Measurements from ENCODE around the gene SOX8.

- TF ChIP-seq, protein P1, sequence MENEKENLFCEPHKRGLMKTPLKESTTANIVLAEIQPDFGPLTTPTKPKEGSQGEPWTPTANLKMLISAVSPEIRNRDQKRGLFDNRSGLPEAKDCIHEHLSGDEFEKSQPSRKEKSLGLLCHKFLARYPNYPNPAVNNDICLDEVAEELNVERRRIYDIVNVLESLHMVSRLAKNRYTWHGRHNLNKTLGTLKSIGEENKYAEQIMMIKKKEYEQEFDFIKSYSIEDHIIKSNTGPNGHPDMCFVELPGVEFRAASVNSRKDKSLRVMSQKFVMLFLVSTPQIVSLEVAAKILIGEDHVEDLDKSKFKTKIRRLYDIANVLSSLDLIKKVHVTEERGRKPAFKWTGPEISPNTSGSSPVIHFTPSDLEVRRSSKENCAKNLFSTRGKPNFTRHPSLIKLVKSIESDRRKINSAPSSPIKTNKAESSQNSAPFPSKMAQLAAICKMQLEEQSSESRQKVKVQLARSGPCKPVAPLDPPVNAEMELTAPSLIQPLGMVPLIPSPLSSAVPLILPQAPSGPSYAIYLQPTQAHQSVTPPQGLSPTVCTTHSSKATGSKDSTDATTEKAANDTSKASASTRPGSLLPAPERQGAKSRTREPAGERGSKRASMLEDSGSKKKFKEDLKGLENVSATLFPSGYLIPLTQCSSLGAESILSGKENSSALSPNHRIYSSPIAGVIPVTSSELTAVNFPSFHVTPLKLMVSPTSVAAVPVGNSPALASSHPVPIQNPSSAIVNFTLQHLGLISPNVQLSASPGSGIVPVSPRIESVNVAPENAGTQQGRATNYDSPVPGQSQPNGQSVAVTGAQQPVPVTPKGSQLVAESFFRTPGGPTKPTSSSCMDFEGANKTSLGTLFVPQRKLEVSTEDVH (IDR thresholded peaks at IDR 0.05; ENCODE audit: low read depth, partially characterized antibody): no peak
- TF ChIP-seq POLR2A (IDR thresholded peaks at IDR 0.05; ENCODE audit: low read depth, low read length) (no peak), MYC (IDR thresholded peaks at IDR 0.05; ENCODE audit: insufficient read depth, insufficient read length, insufficient replicate concordance, low read length, severe bottlenecking) (no peak), RFX5 (IDR thresholded peaks at IDR 0.05; ENCODE audit: low read depth, low read length) (no peak), JUND (IDR thresholded peaks at IDR 0.05; ENCODE audit: low read depth, low read length) (no peak), ZSCAN29 (IDR thresholded peaks at IDR 0.05) (no peak), FOXM1 (IDR thresholded peaks at IDR 0.05; ENCODE audit: low read depth, low read length) (no peak)
- TF ChIP-seq, protein P2, sequence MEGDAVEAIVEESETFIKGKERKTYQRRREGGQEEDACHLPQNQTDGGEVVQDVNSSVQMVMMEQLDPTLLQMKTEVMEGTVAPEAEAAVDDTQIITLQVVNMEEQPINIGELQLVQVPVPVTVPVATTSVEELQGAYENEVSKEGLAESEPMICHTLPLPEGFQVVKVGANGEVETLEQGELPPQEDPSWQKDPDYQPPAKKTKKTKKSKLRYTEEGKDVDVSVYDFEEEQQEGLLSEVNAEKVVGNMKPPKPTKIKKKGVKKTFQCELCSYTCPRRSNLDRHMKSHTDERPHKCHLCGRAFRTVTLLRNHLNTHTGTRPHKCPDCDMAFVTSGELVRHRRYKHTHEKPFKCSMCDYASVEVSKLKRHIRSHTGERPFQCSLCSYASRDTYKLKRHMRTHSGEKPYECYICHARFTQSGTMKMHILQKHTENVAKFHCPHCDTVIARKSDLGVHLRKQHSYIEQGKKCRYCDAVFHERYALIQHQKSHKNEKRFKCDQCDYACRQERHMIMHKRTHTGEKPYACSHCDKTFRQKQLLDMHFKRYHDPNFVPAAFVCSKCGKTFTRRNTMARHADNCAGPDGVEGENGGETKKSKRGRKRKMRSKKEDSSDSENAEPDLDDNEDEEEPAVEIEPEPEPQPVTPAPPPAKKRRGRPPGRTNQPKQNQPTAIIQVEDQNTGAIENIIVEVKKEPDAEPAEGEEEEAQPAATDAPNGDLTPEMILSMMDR (IDR thresholded peaks at IDR 0.05 in 2 of 3, conservative IDR thresholded peaks at IDR 0.05 in 1 of 3; ENCODE audit: control insufficient read depth in 2 of 3, extremely low read depth in 1 of 3, insufficient read depth in 1 of 3, low read depth in 3 of 3, low read length in 3 of 3): no peak
Observed at GRCh38 chr16:1020091-1020399, 38.5 kb downstream of the SOX8 start.

All from GM12878 (cell line).